Endothelial cell of umbilical vein (primary cell): ENCODE results near the gene KRT23. TPM values are rescaled to one million over a fixed set of nuclear protein-coding genes. Genes with fewer than 3 reads are reported as not detected.

Source experiments
- BruUV-seq: library from RNA; stranded (reverse); fragments of 400-500 nt; replicated peaks from 2 replicates; lab custom pipeline; 2021; lab: Mats Ljungman, UMichigan
- CTCF ChIA-PET: fragments of 300-600, 350-600 bp; sonication (Branson Sonifier 250); formaldehyde crosslinking; loops from one replicate; lab custom pipeline; 2021; ENCODE audit warnings: antibody characterized with exemption, inconsistent platforms; lab: Charles Lee
- POLR2A ChIA-PET: fragments of 300-600, 350-600 bp; sonication (Branson Sonifier 250); formaldehyde crosslinking; loops from one replicate; lab custom pipeline; 2021; ENCODE audit warnings: antibody characterized with exemption, inconsistent platforms; lab: Charles Lee
- DNase-seq: peaks from one replicate; pipeline ENCODE4 v3.0.0-alpha.2; 2011; ENCODE audit warnings: low read depth, low spot score
- FAIRE-seq: peaks from 2 replicates; lab custom pipeline; 2011; peaks lifted over from hg19 to GRCh38; lab: Jason Lieb, UNC
- H2AFZ ChIP-seq: 2 replicates; pipeline ENCODE4 v1.6.0; 2012; ENCODE audit warnings: low read depth, low read length, control low read depth, inconsistent platforms
- H3K27ac ChIP-seq: 2 replicates; pipeline ENCODE4 v1.5.1; 2011; ENCODE audit warnings: low read depth, mild to moderate bottlenecking, control low read depth, low read length, moderate library complexity; ENCODE audit not compliant: insufficient read depth
- H3K27me3 ChIP-seq, 2 experiments: 2 replicates each; pipeline versions ENCODE4 v1.6.0 to v1.6.1; 2011; ENCODE audit warnings: low read length in 2 of 2, mixed read lengths in 1 of 2; ENCODE audit not compliant: control insufficient read depth in 2 of 2, insufficient read depth in 2 of 2
- H3K36me3 ChIP-seq, 2 experiments: 2 replicates in 1 of 2; 3 replicates in 1 of 2; pipeline ENCODE4 v1.5.1; 2011; ENCODE audit warnings: low read length in 2 of 2, mild to moderate bottlenecking in 1 of 2, moderate library complexity in 1 of 2; ENCODE audit not compliant: control insufficient read depth in 2 of 2, insufficient read depth in 2 of 2; ENCODE audit errors: extremely low read depth in 1 of 2
- H3K4me1 ChIP-seq: 3 replicates; pipeline ENCODE4 v1.5.1; 2011; ENCODE audit warnings: mild to moderate bottlenecking, low read length; ENCODE audit not compliant: control insufficient read depth, insufficient read depth; ENCODE audit errors: extremely low read depth
- H3K4me2 ChIP-seq: 2 replicates; pipeline ENCODE4 v1.6.1; 2011; ENCODE audit warnings: low read length, control low read depth, mixed read lengths; ENCODE audit not compliant: insufficient read depth
- H3K4me3 ChIP-seq, 3 experiments: fragments of 200-600 bp in 1 of 3; sonication (generic), shearing (Covaris generic) in 1 of 3; replicated peaks in 1 of 3; 2 replicates each; pipeline ENCODE4 v1.5.1; 2011 to 2016; ENCODE audit warnings: control low read depth in 3 of 3, low read length in 3 of 3, mild to moderate bottlenecking in 2 of 3, inconsistent platforms in 1 of 3, low read depth in 1 of 3, moderate library complexity in 1 of 3; ENCODE audit not compliant: insufficient read depth in 1 of 3
- H3K79me2 ChIP-seq: 2 replicates; pipeline ENCODE4 v1.6.0; 2012; ENCODE audit warnings: low read length, inconsistent platforms; ENCODE audit not compliant: control insufficient read depth, insufficient read depth
- H3K9ac ChIP-seq: replicated peaks from 2 replicates; pipeline ENCODE3; 2011; ENCODE audit warnings: low read length, control low read depth; ENCODE audit not compliant: insufficient read depth; ENCODE audit errors: extremely low read depth
- H3K9me1 ChIP-seq: replicated peaks from 3 replicates; pipeline ENCODE4 v1.6.0; 2011; ENCODE audit warnings: mild to moderate bottlenecking, low read length; ENCODE audit not compliant: control insufficient read depth, insufficient read depth; ENCODE audit errors: extremely low read depth
- H3K9me3 ChIP-seq: replicated peaks from 2 replicates; pipeline ENCODE4 v1.5.1; 2012; ENCODE audit warnings: low read length, inconsistent platforms; ENCODE audit not compliant: control insufficient read depth, insufficient read depth
- H4K20me1 ChIP-seq: replicated peaks from 2 replicates; pipeline ENCODE3; 2011; ENCODE audit warnings: mild to moderate bottlenecking, low read length; ENCODE audit not compliant: control insufficient read depth, insufficient read depth; ENCODE audit errors: extremely low read depth
- CTCF ChIP-seq, 2 donors: IDR thresholded peaks; 1 replicate in 1 of 2; 2 replicates in 1 of 2; pipeline ENCODE4 v1.5.1; 2011; ENCODE audit warnings: low read length in 2 of 2, mild to moderate bottlenecking in 2 of 2, moderate library complexity in 2 of 2, control low read depth in 1 of 2, inconsistent platforms in 1 of 2, low read depth in 1 of 2; ENCODE audit not compliant: insufficient read depth in 1 of 2; ENCODE audit errors: extremely low read depth in 1 of 2
- EZH2 ChIP-seq: IDR thresholded peaks from 2 replicates; pipeline ENCODE4 v1.6.1; 2012; ENCODE audit warnings: borderline replicate concordance, low read depth, mild to moderate bottlenecking, moderate library complexity, low read length, inconsistent platforms; ENCODE audit not compliant: severe bottlenecking
- FOS ChIP-seq: IDR thresholded peaks from 2 replicates; pipeline ENCODE4 v1.6.1; 2011; ENCODE audit warnings: mild to moderate bottlenecking, low read length, moderate library complexity, borderline replicate concordance; ENCODE audit not compliant: insufficient read depth
- GATA2 ChIP-seq: IDR thresholded peaks from 2 replicates; pipeline ENCODE4 v1.7.0; 2011; ENCODE audit warnings: low read depth, mild to moderate bottlenecking, moderate library complexity, mixed read lengths, low read length; ENCODE audit not compliant: insufficient read length, insufficient read depth
- JUN ChIP-seq: IDR thresholded peaks from 2 replicates; pipeline ENCODE4 v1.6.1; 2011; ENCODE audit warnings: borderline replicate concordance, low read depth; ENCODE audit not compliant: insufficient read length, insufficient read depth
- MAX ChIP-seq: IDR thresholded peaks from 2 replicates; pipeline ENCODE4 v1.6.1; 2011; ENCODE audit not compliant: insufficient read depth, insufficient read length
- MYC ChIP-seq: IDR thresholded peaks from one replicate; pipeline ENCODE4 v1.6.1; 2011; ENCODE audit warnings: mild to moderate bottlenecking, low read depth, low read length
- POLR2A ChIP-seq: IDR thresholded peaks from 2 replicates; pipeline ENCODE4 v1.6.1; 2012; ENCODE audit warnings: low read depth, mild to moderate bottlenecking, control low read depth, low read length
- POLR2AphosphoS5 ChIP-seq: IDR thresholded peaks from 2 replicates; pipeline ENCODE4 v1.6.1; 2012; ENCODE audit warnings: low read depth, mild to moderate bottlenecking, control low read depth, low read length, moderate library complexity; ENCODE audit not compliant: insufficient read depth
- dilution Hi-C: fragments of 300-500 bp; cut with MboI; formaldehyde crosslinking; loops from one replicate; pipeline ENCODE4 v1.15.0; 2019; ENCODE audit warnings: low sequenced_read_pairs; ENCODE audit not compliant: extremely low pct_ligation_motif_present
- intact Hi-C: fragments of 100-400 bp; cut with micrococcal nuclease; formaldehyde crosslinking; loops from one replicate; pipeline ENCODE4 v1.10.0; 2022
- polyA plus RNA-seq, 4 experiments: library from polyadenylated mRNA; depleted of rRNA in 3 of 4; stranded (reverse) in 3 of 4; unstranded in 1 of 4; fragments of >200 nt; gene quantifications; 2 replicates each; pipeline versions ENCODE4 v1.2.1 to v1.2.3, GENCODE V29; 2011 to 2012; ENCODE audit warnings: missing spikeins in 1 of 4
- total RNA-seq: library from RNA; stranded (reverse); gene quantifications from 2 replicates; pipeline ENCODE4 v1.2.3, GENCODE V29; 2021

Gene KRT23
- total and polyA plus RNA-seq, 2 donors (not counting 3 experiments of a cell fraction or from before 2014, with no cell fraction given) = not detected

GRCh38 chr17:40932608-40933007 is 4.8 kb downstream of the KRT23 start:
- no peaks in the 10 kb centered on the region for H3K79me2 ChIP-seq
- H3K27ac ChIP-seq = no peak overlapping the region
- FAIRE-seq (no peak), DNase-seq (no peak)
- H2AFZ ChIP-seq = no peak overlapping the region
- no TSS peak for BruUV-seq
- ChIA-PET POLR2A (no interaction called here), CTCF (no interaction called here)
- dilution Hi-C loops (no loop called here), intact Hi-C loops (no loop called here)
- no peaks in the 10 kb centered on the region for H3K9me3 ChIP-seq
- no peaks in the 10 kb centered on the region for H3K9me1 ChIP-seq
- no peak for TF ChIP-seq CTCF (IDR thresholded peaks at IDR 0.05; ENCODE audit: extremely low read depth in 1 of 2, insufficient read depth in 1 of 2, low read depth in 1 of 2, low read length in 2 of 2)
- no peak for TF ChIP-seq EZH2
- TF ChIP-seq GATA2 = no peak
- no peak for TF ChIP-seq POLR2AphosphoS5
- no peak for TF ChIP-seq FOS
- no peak for TF ChIP-seq MAX
- TF ChIP-seq MYC = no peak
- TF ChIP-seq JUN = no peak
- TF ChIP-seq POLR2A = no peak
- no peaks in the 10 kb centered on the region for H3K36me3 ChIP-seq
- H3K4me3 ChIP-seq = no peak overlapping the region
- no peaks in the 10 kb centered on the region for H3K4me1 ChIP-seq
- no peak overlapping the region for H3K4me2 ChIP-seq
- H3K9ac ChIP-seq = no peak overlapping the region
- H4K20me1 ChIP-seq = no peaks in the 10 kb centered on the region
- H3K27me3 ChIP-seq = peaks cover 12 to 18% of the 10 kb centered on the region in 2 experiments
